NCI-H2227 (cell line): Measurements from ENCODE around the gene CDYL.

Experiments
- DNase-seq: peaks from one replicate; lab custom pipeline; 2025; ENCODE audit not compliant: unreplicated experiment; lab: John Stamatoyannopoulos, UW

The CDYL gene

GRCh38 chr6:4930025-4930691 is 154.0 kb downstream of the CDYL start:
- DNase-seq: no peak

- no peak for DNase-seq
Observed at GRCh38 chr6:4931530-4932227, 155.5 kb downstream of the CDYL start.

DNA sequence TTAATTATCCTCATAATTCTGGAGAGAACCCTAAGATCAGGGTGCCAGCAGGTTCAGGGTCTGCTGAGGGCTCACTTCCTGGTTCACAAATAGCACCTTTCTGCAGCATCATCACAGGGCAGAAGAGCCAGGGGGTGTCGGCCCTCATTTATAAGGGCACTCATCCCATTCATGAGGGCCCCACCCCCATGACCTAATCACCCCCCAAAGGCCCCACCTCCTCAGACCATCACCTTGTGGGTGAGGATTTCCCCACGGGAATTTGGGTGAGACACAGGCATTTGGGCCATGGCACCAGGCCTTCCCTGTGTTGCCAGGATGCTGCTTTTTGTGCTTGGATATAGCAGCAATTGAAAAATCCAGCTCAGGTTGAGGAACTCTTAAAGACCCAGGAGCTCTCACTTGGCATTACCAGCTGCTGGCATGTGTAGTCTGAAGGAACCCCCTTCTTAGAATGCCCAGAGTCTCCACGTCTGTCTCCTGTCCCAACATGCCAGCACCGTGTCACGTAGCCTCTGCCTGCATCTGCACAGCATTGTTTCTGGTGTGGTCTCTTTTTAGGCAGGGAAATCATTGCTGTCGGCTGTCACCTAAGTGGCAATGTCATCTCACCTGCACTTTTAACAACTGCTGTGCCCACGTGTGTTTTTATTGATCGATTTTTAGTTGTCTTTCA is 156.2 kb downstream of the CDYL start:
- no peak for DNase-seq

DNA sequence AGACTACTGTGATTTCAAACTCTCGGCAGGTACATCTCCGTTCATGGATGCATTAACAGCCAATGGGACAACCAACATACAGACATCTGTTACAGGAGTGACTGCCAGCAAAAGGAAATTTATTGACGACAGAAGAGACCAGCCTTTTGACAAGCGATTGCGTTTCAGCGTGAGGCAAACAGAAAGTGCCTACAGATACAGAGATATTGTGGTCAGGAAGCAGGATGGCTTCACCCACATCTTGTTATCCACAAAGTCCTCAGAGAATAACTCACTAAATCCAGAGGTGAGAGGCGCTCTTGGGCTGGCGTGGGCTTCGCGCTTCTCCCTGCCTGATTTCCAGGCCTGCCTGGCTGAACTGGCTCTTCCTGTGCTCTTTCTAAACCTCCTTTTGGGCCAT is 159.3 kb downstream of the CDYL start:
- DNase-seq: no peak

DNA sequence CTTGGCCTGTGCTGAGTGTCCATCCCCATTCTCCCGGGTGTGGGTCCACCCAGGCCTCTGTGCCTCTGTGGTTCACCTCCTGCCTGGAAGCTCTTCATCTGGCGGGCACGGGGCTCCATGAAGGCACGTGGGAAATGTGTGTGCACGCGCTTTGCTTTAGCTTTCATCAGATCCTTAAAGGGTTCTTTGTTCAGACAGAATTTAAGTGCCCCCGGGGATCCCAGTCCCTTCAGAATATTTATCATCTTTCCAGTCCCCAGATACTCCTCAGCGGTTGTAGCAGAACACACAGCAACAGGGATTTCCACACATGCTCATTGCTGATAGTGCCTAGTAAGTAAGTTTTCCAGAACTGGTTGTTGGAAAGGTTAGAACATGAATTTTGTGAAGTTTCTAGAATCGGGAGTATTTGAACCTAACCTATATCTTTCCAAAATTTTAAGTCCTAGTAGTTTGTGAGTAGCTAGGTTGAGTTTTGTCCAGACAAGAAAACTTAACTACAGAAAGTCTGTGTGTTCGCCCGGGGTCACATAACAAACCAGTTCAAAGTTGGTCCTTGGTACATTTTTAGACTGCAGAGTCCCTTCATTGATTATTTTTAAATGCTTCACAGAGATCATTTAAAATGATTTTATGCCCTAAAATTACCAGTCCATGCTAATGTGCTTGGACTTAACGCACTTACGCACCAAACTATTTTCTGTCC is 159.9 kb downstream of the CDYL start:
- no peak for DNase-seq

- peak; percentile 58 for DNase-seq
Observed at GRCh38 chr6:4936681-4937041, 160.5 kb downstream of the CDYL start.

DNA sequence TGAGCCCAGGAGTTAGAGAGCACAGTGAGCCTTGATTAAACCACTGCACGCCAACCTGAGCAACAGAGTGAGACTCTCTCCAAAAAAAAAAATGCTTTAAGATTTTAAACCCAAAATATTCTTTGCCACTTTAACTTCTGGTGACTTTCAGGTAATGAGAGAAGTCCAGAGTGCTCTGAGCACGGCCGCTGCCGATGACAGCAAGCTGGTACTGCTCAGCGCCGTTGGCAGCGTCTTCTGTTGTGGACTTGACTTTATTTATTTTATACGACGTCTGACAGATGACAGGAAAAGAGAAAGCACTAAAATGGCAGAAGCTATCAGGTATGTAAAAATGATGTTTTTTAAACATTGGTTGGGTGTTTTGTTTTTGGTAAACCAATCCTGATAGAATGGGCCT is 161.2 kb downstream of the CDYL start:
- DNase-seq: no peak

DNA sequence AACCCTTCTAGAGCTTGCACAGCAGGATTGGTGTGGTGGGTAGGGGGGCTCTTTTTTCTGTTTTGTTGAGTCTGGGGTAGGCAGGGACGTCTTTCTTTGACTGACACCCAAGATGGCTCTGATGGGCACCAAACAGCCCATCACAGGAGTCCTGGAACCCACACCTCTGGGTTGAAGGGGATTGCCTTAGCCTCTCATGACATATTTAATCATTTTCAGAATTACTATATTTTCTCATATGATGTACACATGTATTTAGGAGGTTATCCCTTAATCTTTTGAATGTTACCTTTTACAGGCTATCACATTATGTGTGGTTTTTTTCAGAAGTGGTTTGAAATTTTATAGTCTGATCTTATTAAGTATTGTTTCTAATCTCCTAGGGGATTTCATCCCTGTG is 163.0 kb downstream of the CDYL start:
- DNase-seq: no peak

- DNase-seq: no peak
Observed at GRCh38 chr6:4940416-4940815, 164.2 kb downstream of the CDYL start.

GRCh38 chr6:4941782-4942672 is 165.8 kb downstream of the CDYL start:
- peak; percentile 22 for DNase-seq

DNA sequence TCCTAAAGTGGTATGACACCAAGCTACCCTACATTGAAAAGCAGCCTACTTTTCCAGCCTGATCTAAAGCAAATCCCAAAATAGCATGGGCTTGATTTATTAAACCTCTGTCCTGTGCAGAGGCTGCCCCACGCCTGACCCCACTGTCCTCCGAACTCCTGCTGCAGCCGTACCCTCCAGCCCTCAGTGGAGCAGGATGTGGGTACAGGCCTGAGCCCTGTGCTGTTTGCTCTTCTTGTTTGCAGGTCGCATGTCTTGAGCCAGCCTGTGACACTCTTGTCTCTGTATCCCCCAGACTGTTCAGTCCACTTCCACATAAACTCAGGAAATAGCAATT is 166.4 kb downstream of the CDYL start:
- DNase-seq: no peak

DNA sequence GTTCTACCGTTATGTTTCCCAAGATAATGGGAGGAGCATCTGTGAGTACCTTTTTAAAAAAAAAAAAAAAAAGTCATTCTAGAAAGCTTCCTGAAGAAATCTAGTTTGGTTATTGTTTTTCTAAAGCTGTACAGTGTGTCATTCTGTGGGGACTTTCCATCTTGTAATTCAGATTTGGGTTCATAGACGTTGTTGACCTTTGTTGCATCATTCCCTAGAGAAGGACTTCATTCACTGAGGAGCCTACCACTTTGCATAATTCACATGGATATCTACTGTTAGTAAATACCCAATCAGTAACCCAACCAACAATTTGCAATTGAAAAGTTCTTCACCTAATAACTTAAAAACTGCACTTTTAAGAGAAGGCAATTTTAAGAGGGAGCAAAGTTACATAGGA is 167.5 kb downstream of the CDYL start:
- DNase-seq: no peak

DNA sequence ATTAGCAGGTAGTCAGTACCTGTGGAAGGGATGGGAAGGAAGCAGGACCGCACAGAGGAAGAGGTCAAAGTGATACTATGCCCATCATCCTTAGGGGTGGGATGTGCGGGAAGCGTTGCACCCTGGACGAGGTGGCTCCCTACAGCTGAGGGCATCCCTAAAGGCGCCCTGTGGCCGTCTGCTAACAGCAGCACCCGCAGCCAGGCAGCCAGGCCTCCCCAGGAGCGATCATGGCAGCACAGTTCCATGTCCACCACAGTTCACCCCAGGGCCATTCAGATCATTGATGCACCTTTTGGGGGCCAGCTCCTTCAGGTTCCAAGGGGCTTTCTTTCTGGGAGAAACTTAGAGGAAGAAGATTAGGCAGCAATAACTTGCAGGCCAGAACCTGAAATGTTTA is 168.1 kb downstream of the CDYL start:
- no peak for DNase-seq

- no peak for DNase-seq
Observed at GRCh38 chr6:4946521-4946920, 170.3 kb downstream of the CDYL start.

- no peak for DNase-seq
Observed at GRCh38 chr6:4947716-4948115, 171.5 kb downstream of the CDYL start.

DNA sequence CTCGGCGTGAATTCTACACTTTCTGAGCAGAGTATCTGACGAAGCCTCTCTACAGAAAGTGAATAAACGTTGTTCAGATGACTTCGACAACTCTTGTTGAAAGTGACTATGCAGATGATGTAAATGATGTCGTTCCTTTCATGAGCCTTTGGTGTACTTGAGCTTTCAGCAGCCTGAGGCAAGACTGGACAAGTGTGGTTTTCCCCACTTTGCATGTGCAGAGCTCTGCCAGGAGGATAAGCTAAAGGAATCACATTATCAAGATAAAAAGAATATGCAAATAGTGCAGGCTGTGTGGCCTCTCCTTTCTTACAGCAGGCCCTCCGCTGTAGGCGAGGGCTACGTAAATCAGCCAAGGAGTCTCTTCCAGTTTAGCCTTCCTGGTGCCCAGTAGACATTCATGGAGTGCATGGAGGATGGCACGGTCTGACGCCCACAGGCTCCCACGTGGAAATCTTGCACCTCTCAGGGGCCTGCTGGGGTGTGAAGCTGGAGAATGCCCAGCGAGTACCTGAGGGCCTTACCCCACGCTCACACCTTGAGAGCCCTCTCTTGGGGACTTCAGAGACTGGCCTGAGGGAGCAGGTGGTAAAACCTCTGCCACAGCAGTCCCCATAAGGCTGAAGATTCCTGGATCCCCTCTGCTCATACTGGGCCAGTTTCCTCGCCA is 172.7 kb downstream of the CDYL start:
- DNase-seq: no peak

GRCh38 chr6:4950076-4950475 is 173.9 kb downstream of the CDYL start:
- no peak for DNase-seq

DNA sequence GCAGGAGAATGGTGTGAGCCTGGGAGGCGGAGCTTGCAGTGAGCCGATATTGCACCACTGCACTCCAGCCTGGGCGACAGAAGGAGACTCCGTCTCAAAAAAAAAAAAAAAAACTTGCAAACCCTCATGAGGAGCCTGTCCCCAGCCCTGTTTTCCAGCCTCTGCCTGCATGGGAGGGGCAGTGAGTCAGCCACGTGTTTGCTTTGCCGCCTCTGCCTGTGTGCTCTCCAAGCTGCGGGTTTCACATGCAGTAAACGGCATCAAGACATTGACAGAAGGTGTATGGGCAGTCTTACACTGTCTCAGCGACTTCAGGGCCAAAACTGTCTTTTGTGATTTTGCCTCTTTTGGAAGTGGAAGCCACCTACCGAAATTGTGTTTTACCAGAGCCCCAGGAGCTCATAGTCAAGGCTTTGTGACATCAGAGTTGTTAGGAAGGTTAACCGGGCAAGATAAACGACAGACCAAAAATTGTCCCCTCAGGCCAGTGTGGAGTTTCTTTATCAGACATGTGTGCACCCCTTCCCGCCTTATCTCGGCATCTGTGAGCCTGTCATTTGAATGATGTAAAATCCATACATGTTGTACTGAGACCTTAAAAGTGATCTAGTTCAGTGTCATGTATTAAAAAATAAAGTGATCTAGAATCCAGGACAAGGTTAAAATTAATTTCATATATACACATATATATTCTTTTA is 174.8 kb downstream of the CDYL start:
- no peak for DNase-seq

GRCh38 chr6:4953440-4953839 is 177.2 kb downstream of the CDYL start:
- DNase-seq: no peak

GRCh38 chr6:4956625-4957024 is 180.4 kb downstream of the CDYL start:
- no peak for DNase-seq
